HL-60 (cell line): ENCODE measurements around the gene TBC1D22A.

Experiments
- CTCF ChIP-seq: IDR thresholded peaks from one replicate; pipeline ENCODE4 v1.5.1; 2011; ENCODE audit warnings: low read length, control low read depth, inconsistent platforms; ENCODE audit not compliant: insufficient read depth
- GABPA ChIP-seq: IDR thresholded peaks from 2 replicates; pipeline ENCODE4 v1.6.1; 2012; ENCODE audit warnings: low read depth
- REST ChIP-seq: IDR thresholded peaks from 2 replicates; pipeline ENCODE4 v1.6.1; 2012; ENCODE audit warnings: low read depth; ENCODE audit not compliant: insufficient replicate concordance

DNA sequence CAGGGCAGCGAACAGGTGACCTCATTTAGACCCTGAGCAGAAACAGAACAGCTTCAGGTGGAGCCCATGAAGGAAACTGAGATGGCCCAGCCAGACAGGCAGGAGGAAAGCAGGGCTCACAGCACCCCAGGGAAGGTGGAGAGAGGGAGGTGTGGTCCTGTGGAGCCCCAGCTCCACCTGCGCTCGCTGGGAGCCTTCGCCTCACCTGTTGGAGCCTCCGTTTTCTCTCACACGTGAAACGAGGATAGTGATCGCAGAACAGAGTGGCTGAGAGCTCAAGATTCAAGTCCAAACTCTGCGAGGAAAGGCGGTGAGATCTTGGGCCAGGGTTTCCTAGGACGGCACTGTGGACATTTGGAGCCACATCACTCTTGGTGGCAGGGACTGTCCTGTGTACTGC is 15.8 kb upstream of the TBC1D22A start:
- no peak for TF ChIP-seq CTCF
- no peak for TF ChIP-seq REST
- no peak for TF ChIP-seq GABPA
